Activated CD4-positive, alpha-beta T cell treated with anti-CD3 and anti-CD28 coated beads for 36 hours (primary cell): ENCODE results near the gene GATA2. TPM values are rescaled to one million over a fixed set of nuclear protein-coding genes. Genes with fewer than 3 reads are reported as not detected.

Source experiments
- ATAC-seq: fragments of 200-7000 bp; cut with Tn5 transposase; one replicate; pipeline ENCODE4 v1.10.0; 2021; ENCODE audit warnings: mild to moderate bottlenecking, moderate library complexity
- CTCF ChIA-PET: fragments of 350-600 bp; sonication (Branson Sonifier 250); formaldehyde crosslinking; loops from one replicate; lab custom pipeline; 2021; ENCODE audit warnings: antibody characterized with exemption; lab: Charles Lee
- POLR2A ChIA-PET: fragments of 350-600 bp; sonication (Branson Sonifier 250); formaldehyde crosslinking; loops from one replicate; lab custom pipeline; 2021; ENCODE audit warnings: antibody characterized with exemption, inconsistent platforms; lab: Charles Lee
- DNase-seq: peaks from one replicate; pipeline ENCODE4 v3.0.0-alpha.2; 2020
- H3K27ac Mint-ChIP-seq: one replicate; pipeline ENCODE4 v1.8.0; 2021; ENCODE audit warnings: mixed read lengths
- H3K27me3 Mint-ChIP-seq: one replicate; pipeline ENCODE4 v1.8.0; 2021; ENCODE audit warnings: mixed read lengths
- H3K36me3 Mint-ChIP-seq: one replicate; pipeline ENCODE4 v1.8.0; 2021; ENCODE audit warnings: low read depth, mixed read lengths
- H3K4me1 Mint-ChIP-seq: one replicate; pipeline ENCODE4 v1.8.0; 2021; ENCODE audit warnings: mixed read lengths
- H3K4me3 Mint-ChIP-seq: one replicate; pipeline ENCODE4 v1.8.0; 2021; ENCODE audit warnings: mild to moderate bottlenecking, moderate library complexity, mixed read lengths
- H3K9me3 Mint-ChIP-seq: one replicate; pipeline ENCODE4 v1.8.0; 2021; ENCODE audit warnings: low read depth, mixed read lengths
- intact Hi-C, 2 experiments: fragments of 100-400 bp; cut with DNase I in 1 of 2; cut with micrococcal nuclease in 1 of 2; formaldehyde crosslinking; loops; one replicate each; pipeline versions ENCODE4 v1.14.2 to v1.15.1; 2022 to 2024; cut with DNase I, micrococcal nuclease
- total RNA-seq, 2 experiments: library from RNA; stranded (reverse); gene quantifications; one replicate each; pipeline ENCODE4 v1.2.3, GENCODE V29; 2021

Gene GATA2
- total RNA-seq, 2 experiments from 2014 or later, result 0.05 to 0.07 TPM

- peaks cover 6% of the 10 kb centered on the region for H3K36me3 Mint-ChIP-seq
- ChIA-PET POLR2A (no interaction called here), CTCF (no interaction called here)
- peaks cover 20% of the 10 kb centered on the region for H3K4me1 Mint-ChIP-seq
- no peak for ATAC-seq
- no peak for DNase-seq
- no peak overlapping the region for H3K4me3 Mint-ChIP-seq
- H3K27ac Mint-ChIP-seq, result no peak overlapping the region
- H3K27me3 Mint-ChIP-seq, result peaks cover 3% of the 10 kb centered on the region
- peaks cover 14% of the 10 kb centered on the region for H3K9me3 Mint-ChIP-seq
- intact Hi-C loops, result no loop called here
These were observed 50.1 kb downstream of the GATA2 start for GRCh38 chr3:128442949-128443348.

DNA sequence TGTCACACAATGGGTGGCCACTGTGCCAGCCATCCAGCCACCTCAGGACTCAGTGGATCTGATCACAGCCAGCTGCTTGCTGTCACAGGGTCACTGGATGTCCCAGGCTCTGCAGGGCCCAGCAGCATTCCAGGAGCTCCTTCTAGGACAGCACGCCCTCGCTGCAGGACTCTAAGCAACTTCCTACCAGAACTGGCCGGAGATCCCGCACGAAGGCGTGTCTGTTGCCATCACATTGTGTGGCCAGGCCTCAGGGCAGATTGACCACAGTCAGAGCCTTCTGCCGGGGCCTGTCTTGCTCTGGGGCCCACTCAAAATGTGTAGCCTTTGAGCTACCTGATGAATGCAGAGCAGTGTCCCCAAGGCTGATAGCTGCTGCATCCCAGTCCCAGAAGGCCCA lies 50.9 kb downstream of the GATA2 start:
- Mint-ChIP-seq H3K36me3 (peaks cover 3% of the 10 kb centered on the region), H3K4me1 (peaks cover 11% of the 10 kb centered on the region), H3K27me3 (peaks cover 3% of the 10 kb centered on the region), H3K4me3 (no peak overlapping the region), H3K9me3 (peaks cover 10% of the 10 kb centered on the region), H3K27ac (no peak overlapping the region)
- ChIA-PET CTCF (interaction anchor here (0.6 kb wide), 1 partner anchor 141 kb away, joined by 3 read pairs; no protein-coding TSS in a partner anchor), POLR2A (no interaction called here)
- intact Hi-C loops, result no loop called here
- ATAC-seq (no peak), DNase-seq (no peak)

GRCh38 chr3:128439226-128439625 lies 53.8 kb downstream of the GATA2 start:
- ATAC-seq (no peak), DNase-seq (no peak)
- intact Hi-C loops, result no loop called here
- Mint-ChIP-seq H3K36me3 (no peaks in the 10 kb centered on the region), H3K27ac (no peak overlapping the region), H3K27me3 (peaks cover 10% of the 10 kb centered on the region), H3K9me3 (no peaks in the 10 kb centered on the region), H3K4me3 (no peak overlapping the region), H3K4me1 (no peaks in the 10 kb centered on the region)
- POLR2A ChIA-PET, result no interaction called here
- CTCF ChIA-PET, result interaction anchor here (0.6 to 1.1 kb wide), 3 partner anchors 43 to 160 kb away, joined by 3 to 5 read pairs (median 4); no protein-coding TSS in a partner anchor

- intact Hi-C loops, result no loop called here
These were observed 54.4 kb downstream of the GATA2 start for GRCh38 chr3:128438488-128439072.

GRCh38 chr3:128436214-128436613 lies 56.8 kb downstream of the GATA2 start:
- ATAC-seq, result no peak
- intact Hi-C loops, result no loop called here
- ChIA-PET CTCF (no interaction called here), POLR2A (no interaction called here)
- Mint-ChIP-seq H3K27ac (no peak overlapping the region), H3K4me1 (peaks cover 7% of the 10 kb centered on the region), H3K4me3 (no peak overlapping the region), H3K9me3 (no peaks in the 10 kb centered on the region), H3K36me3 (no peaks in the 10 kb centered on the region), H3K27me3 (peaks cover 29% of the 10 kb centered on the region)
- no peak for DNase-seq

More at GRCh38 chr3:128438488-128439072, 54.4 kb downstream of the GATA2 start:
- POLR2A ChIA-PET, result no interaction called here
- H3K4me3 Mint-ChIP-seq, result no peak overlapping the region
- no peaks in the 10 kb centered on the region for H3K36me3 Mint-ChIP-seq
- DNase-seq (no peak), ATAC-seq (no peak)
- CTCF ChIA-PET, result interaction anchor here (0.6 to 1.1 kb wide), 4 partner anchors 13 to 51 kb away, joined by 3 to 5 read pairs (median 4); no protein-coding TSS in a partner anchor
- H3K27me3 Mint-ChIP-seq, result peaks cover 12% of the 10 kb centered on the region
- H3K27ac Mint-ChIP-seq, result no peak overlapping the region
- H3K9me3 Mint-ChIP-seq, result no peaks in the 10 kb centered on the region
- no peaks in the 10 kb centered on the region for H3K4me1 Mint-ChIP-seq

- no peaks in the 10 kb centered on the region for H3K36me3 Mint-ChIP-seq
- POLR2A ChIA-PET, result no interaction called here
- peaks cover 34% of the 10 kb centered on the region for H3K27me3 Mint-ChIP-seq
- H3K27ac Mint-ChIP-seq, result no peak overlapping the region
- ATAC-seq, result no peak
- H3K4me1 Mint-ChIP-seq, result peaks cover 7% of the 10 kb centered on the region
- H3K9me3 Mint-ChIP-seq, result no peaks in the 10 kb centered on the region
- intact Hi-C loops, result no loop called here
- no peak for DNase-seq
- H3K4me3 Mint-ChIP-seq, result no peak overlapping the region
- CTCF ChIA-PET, result interaction anchor here (0.6 kb wide), 1 partner anchor 254 kb away, joined by 3 read pairs; no protein-coding TSS in a partner anchor
These were observed 57.4 kb downstream of the GATA2 start for GRCh38 chr3:128435561-128435960.

DNA sequence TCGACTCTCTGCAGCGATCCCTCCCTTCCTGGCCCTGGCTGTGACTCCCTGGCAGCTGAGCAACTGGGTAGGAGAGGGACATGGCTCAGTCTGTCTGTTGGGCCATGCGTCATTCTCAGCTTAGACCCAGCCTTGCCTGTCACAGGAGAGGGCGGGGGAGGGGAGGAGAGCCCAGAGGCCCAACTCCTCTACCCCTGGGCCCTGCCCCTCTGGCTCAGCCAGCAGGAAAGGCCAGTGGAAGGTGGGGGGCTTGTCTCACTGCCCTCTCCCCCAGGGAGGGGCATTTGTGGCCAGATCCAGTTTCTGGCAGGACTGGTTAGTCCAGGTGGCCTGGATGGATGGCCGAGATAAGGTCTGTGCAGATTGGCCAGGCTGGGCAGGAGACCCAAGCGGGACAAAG lies 57.9 kb downstream of the GATA2 start:
- Mint-ChIP-seq H3K4me3 (no peak overlapping the region), H3K27ac (no peak overlapping the region), H3K36me3 (no peaks in the 10 kb centered on the region), H3K4me1 (peaks cover 7% of the 10 kb centered on the region), H3K27me3 (peaks cover 35% of the 10 kb centered on the region), H3K9me3 (no peaks in the 10 kb centered on the region)
- intact Hi-C loops, result no loop called here
- ATAC-seq (no peak), DNase-seq (no peak)
- POLR2A ChIA-PET, result no interaction called here
- CTCF ChIA-PET, result interaction anchor here (0.6 to 0.7 kb wide), 2 partner anchors 166 to 254 kb away, joined by 3 to 5 read pairs; no protein-coding TSS in a partner anchor

- ChIA-PET POLR2A (no interaction called here), CTCF (interaction anchor here (0.7 to 1.5 kb wide), 3 partner anchors 50 to 166 kb away, joined by 4 to 7 read pairs (median 5); no protein-coding TSS in a partner anchor)
- H3K9me3 Mint-ChIP-seq, result no peaks in the 10 kb centered on the region
- H3K27ac Mint-ChIP-seq, result no peak overlapping the region
- peaks cover 37% of the 10 kb centered on the region for H3K27me3 Mint-ChIP-seq
- no peaks in the 10 kb centered on the region for H3K36me3 Mint-ChIP-seq
- intact Hi-C loops, result no loop called here
- no peak for DNase-seq
- no peak overlapping the region for H3K4me3 Mint-ChIP-seq
- peaks cover 7% of the 10 kb centered on the region for H3K4me1 Mint-ChIP-seq
- ATAC-seq, result no peak
These were observed 58.5 kb downstream of the GATA2 start for GRCh38 chr3:128434524-128434923.

- CTCF ChIA-PET, result interaction anchor here (1.0 to 1.5 kb wide), 2 partner anchors 51 to 56 kb away, joined by 4 to 7 read pairs; no protein-coding TSS in a partner anchor
- Mint-ChIP-seq H3K4me1 (peaks cover 7% of the 10 kb centered on the region), H3K4me3 (no peak overlapping the region), H3K36me3 (no peaks in the 10 kb centered on the region), H3K9me3 (no peaks in the 10 kb centered on the region), H3K27me3 (peaks cover 39% of the 10 kb centered on the region), H3K27ac (no peak overlapping the region)
- ATAC-seq (no peak), DNase-seq (no peak)
- POLR2A ChIA-PET, result no interaction called here
- intact Hi-C loops, result no loop called here
These were observed 59.2 kb downstream of the GATA2 start for GRCh38 chr3:128433837-128434165.

DNA sequence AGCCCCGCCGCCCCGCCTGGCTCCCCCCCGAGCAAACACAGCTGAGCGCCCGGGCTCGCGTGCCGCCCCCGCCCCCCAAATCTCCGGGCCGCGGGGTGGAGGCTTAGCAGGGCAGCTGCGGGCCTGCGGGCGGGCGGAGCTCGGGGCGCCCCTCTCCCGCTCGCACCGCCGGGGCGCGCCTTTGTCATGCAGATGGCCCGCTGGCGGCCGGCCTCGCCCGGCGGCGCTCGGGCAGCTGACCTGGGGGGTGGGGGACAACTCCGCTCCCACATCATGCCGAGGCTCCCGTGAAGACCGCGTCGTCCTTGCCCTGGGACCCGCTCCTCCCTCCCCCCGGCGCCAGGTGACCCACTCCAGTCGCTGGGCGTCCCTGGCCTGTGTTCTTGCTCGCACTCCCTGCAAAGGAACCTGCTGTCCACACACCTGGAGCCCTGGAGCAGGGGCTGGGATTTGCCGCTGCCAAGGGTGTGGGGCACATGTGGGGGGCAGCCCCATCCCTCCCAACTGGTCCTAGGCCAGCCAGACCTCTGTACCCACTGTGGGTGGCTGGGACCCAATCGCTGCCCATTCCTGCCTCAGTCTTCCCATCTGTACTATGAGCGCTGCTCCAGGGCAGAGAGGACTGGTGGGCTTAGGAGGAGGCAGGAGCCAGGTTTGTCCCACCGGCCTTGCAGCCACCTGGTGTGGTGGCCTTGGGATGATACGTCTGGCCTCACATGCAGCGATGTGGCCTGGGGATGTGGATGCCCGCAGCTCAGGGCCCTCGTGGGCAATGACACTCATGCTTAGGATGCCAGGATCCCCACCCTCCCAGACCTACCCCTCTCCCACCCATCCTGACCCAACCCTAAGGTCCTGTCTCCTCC lies 59.8 kb downstream of the GATA2 start:
- CTCF ChIA-PET, result interaction anchor here (1.5 kb wide), 1 partner anchor 57 kb away, joined by 7 read pairs; no protein-coding TSS in a partner anchor
- intact Hi-C loops, result no loop called here
- Mint-ChIP-seq H3K27ac (no peak overlapping the region), H3K9me3 (no peaks in the 10 kb centered on the region), H3K27me3 (peaks cover 39% of the 10 kb centered on the region), H3K4me1 (peaks cover 7% of the 10 kb centered on the region), H3K4me3 (no peak overlapping the region), H3K36me3 (no peaks in the 10 kb centered on the region)
- DNase-seq (peak; percentile 18), ATAC-seq (no peak)
- POLR2A ChIA-PET, result no interaction called here

- no peaks in the 10 kb centered on the region for H3K9me3 Mint-ChIP-seq
- no peak for ATAC-seq
- DNase-seq, result no peak
- intact Hi-C loops, result no loop called here
- H3K27me3 Mint-ChIP-seq, result peaks cover 39% of the 10 kb centered on the region
- ChIA-PET CTCF (no interaction called here), POLR2A (no interaction called here)
- H3K4me3 Mint-ChIP-seq, result no peak overlapping the region
- H3K27ac Mint-ChIP-seq, result no peak overlapping the region
- H3K4me1 Mint-ChIP-seq, result peaks cover 7% of the 10 kb centered on the region
- no peaks in the 10 kb centered on the region for H3K36me3 Mint-ChIP-seq
These were observed 60.6 kb downstream of the GATA2 start for GRCh38 chr3:128432301-128432970.
